Pancreas (tissue), 10 donors: Measurements from ENCODE around the gene HOXA11. TPM values are rescaled to one million over a fixed set of nuclear protein-coding genes. Genes with fewer than 3 reads are reported as not detected.

ENCODE experiments used
- ATAC-seq, 4 donors: fragments of 200-7000 bp; cut with Tn5 transposase; one replicate each; pipeline versions ENCODE4 v1.8.0 to v1.9.1; 2020; ENCODE audit warnings: mild to moderate bottlenecking in 4 of 4, moderate library complexity in 4 of 4
- DNase-seq, 6 donors: peaks; one replicate each; pipeline ENCODE4 v3.0.0-alpha.2; 2020
- FAIRE-seq: peaks from 2 replicates; lab custom pipeline; 2012; peaks lifted over from hg19 to GRCh38; lab: Jason Lieb, UNC
- H3K27ac ChIP-seq, 4 donors: fragments of 200-600 bp; sonication (generic); 1 replicate in 3 of 4; 2 replicates in 1 of 4; pipeline versions ENCODE4 v1.5.0 to v1.8.0; 2020
- H3K27me3 ChIP-seq, 4 donors: fragments of 200-600 bp; one replicate each; pipeline ENCODE4 v1.8.0; 2021
- H3K36me3 ChIP-seq, 3 donors: fragments of 200-600 bp; sonication (generic) in 1 of 3; one replicate each; pipeline versions ENCODE4 v1.5.0 to v1.8.0; 2020 to 2021
- H3K4me1 ChIP-seq, 3 donors: fragments of 200-600 bp; one replicate each; pipeline ENCODE4 v1.8.0; 2021
- H3K4me3 ChIP-seq, 4 donors: fragments of 200-600 bp; sonication (generic) in 2 of 4; one replicate each; pipeline versions ENCODE4 v1.5.0 to v1.8.0; 2020 to 2021
- H3K9me3 ChIP-seq, 4 donors: fragments of 200-600 bp; one replicate each; pipeline ENCODE4 v1.8.0; 2021
- CTCF ChIP-seq, 4 donors: fragments of 200-600 bp; sonication (generic) in 3 of 4; IDR thresholded peaks; one replicate each; pipeline versions ENCODE4 v1.5.0 to v1.8.0; 2021; ENCODE audit warnings: antibody characterized with exemption in 4 of 4
- WGBS, 2 donors: extraction: QIAGEN DNeasy Blood & Tissue Kit; methylation state at CpG; one replicate each; pipeline ENCODE4 v1.1.7; 2013; 5-methylcytosine and 5-hydroxymethylcytosine counted together
- intact Hi-C, 3 donors: fragments of 100-400 bp; cut with DNase I; formaldehyde crosslinking; loops; one replicate each; pipeline versions ENCODE4 v1.11.1 to v1.14.2; 2022
- polyA plus RNA-seq, 2 donors: library from polyadenylated mRNA; stranded (reverse); fragments of 200-250 nt; gene quantifications; one replicate each; pipeline ENCODE4 v1.2.3, GENCODE V29; 2013
- total RNA-seq, 6 donors: library from RNA; stranded (reverse); fragmentation: NEBNext Ultra II Directional in 4 of 6; extraction: Animal tissue kit (Norgen Biotek cat#: 25700) in 4 of 6; gene quantifications; one replicate each; pipeline versions ENCODE4 v1.2.1 to v1.2.4, GENCODE V29; 2021 to 2023
- donor health status: healthy with polysubstance abuse.
- donor health status: DM: no; HTN: no; CAD: no; lungs with moderate emphysema.
- donor health status: DM: no; HTN: no; CAD: no.
- donor health status: control.
- donor health status: control.
- donor health status: Bipolar disorder and iron deficiency.
- donor health status: DM: yes; HTN: yes; CAD: no.
- donor health status: DM: no; HTN: no; CAD: no.
- donor health status: DM: no; HTN: no; CAD: no.
- donor health status: DM: yes; HTN: yes; CAD: no.

The HOXA11 gene
- total and polyA plus RNA-seq, 8 donors, result not detected

DNA sequence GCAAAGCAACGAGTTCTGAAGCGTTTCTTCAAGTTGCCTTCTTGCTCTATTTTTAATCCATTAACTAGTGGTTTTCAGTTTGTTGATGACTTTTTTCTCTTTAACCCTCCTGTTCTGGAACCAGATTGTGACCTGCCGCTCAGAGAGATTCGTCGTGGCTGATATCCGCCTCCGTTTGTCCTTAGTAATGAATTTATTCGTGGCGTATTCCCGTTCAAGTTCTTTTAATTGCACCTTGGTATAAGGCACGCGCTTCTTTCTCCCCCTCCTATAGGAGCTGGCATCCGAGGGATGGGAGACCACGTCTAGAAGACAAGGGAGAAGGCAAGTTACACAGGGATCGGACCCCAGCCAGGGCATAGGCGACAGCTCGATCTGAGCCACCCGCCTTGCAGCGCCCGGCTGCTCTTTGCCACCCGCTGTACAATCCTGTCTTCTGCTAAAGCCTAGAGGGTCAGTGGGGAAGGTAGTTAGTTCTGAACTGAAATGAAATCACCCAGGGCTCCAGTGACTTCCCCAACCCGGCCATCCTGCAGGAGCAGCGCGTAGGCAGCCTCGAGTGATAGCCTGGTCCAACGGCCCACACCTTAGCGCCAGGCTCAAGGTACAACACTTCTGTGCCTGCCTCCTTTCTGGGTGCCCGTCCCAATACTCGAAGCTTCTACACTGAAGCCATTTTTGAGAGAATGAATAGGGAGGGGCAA is 13.3 kb upstream of the HOXA11 start:
- H3K27me3 ChIP-seq, result peaks cover 0 to 83% (median 36%) of the 10 kb centered on the region in 4 donors
- no peak overlapping the region for H3K4me3 ChIP-seq
- no peak for TF ChIP-seq CTCF (IDR thresholded peaks at IDR 0.05)
- peaks cover 0 to 10% (median 6%) of the 10 kb centered on the region in 3 donors for H3K4me1 ChIP-seq
- H3K9me3 ChIP-seq, result no peaks in the 10 kb centered on the region
- DNase-seq, result peak in 1 of 6 donors; percentile 49
- H3K36me3 ChIP-seq, result no peaks in the 10 kb centered on the region
- 15% methylated on average over 29 of the region's 29 CpGs for WGBS, 2 donors
- H3K27ac ChIP-seq, result no peak overlapping the region
- ATAC-seq, result no peak
- intact Hi-C loops, result loop anchor here in 2 of 3 donors (10.0 kb wide), 2 partner anchors 727 to 827 kb away; no protein-coding TSS in a partner anchor
- no peak for FAIRE-seq

DNA sequence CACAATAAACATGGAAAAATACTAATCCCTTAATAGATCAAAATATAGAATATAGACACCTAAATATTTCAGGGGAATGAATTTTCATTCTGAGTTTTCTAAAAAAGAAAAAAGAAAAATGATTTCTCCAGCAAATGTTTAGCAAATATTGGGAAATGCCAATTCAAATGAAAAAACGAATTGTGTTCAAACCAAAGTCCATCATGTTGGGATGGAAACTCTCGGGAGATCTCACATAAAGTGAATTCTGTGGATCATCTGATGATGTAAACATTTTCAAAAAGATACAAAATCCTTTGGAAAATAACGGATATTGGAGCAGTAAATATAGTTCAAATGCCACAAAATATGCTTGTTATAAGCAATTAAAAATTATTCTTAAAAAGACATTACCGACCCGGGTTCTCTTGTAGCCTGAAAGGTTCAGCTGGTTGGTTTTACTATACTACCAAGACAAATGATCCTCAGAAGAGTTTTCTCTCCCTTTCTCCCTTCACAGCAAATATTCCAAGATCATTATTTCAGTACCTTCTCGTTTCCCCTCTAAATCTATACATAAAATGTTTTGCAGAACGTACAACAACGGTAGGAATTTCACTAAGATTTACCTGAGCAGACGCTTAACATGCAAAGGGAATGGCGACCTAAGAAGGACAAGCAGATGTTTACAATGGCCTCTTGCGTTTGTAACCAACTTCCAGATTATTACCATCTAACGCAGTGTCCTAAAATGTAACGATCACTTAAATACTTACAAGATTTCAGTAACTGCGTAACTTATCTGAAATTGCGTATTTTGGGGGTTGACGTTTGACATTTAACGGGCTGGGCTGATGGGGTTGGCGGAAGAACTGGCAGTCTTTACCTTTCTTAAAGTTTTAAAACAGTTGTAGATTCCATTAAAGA is 12.4 kb upstream of the HOXA11 start:
- ATAC-seq (no peak), FAIRE-seq (peak; percentile 65), DNase-seq (no peak)
- no peak overlapping the region for H3K4me3 ChIP-seq
- H3K36me3 ChIP-seq, result no peaks in the 10 kb centered on the region
- peaks cover 0 to 17% (median 6%) of the 10 kb centered on the region in 3 donors for H3K4me1 ChIP-seq
- TF ChIP-seq CTCF (IDR thresholded peaks at IDR 0.05), result no peak
- H3K9me3 ChIP-seq, result no peaks in the 10 kb centered on the region
- H3K27me3 ChIP-seq, result peaks cover 0 to 83% (median 38%) of the 10 kb centered on the region in 4 donors
- H3K27ac ChIP-seq, result no peak overlapping the region
- 20 to 21% methylated on average over 18 of the region's 18 CpGs for WGBS, 2 donors
- intact Hi-C loops, result loop anchor here in 2 of 3 donors (10.0 kb wide), 2 partner anchors 727 to 827 kb away; no protein-coding TSS in a partner anchor

- peak in 3 of 4 donors; percentile 48 to 63 (median 63) for ATAC-seq
- peak; percentile 29 for FAIRE-seq
- Histone ChIP-seq H3K27me3 (peaks cover 0 to 88% (median 41%) of the 10 kb centered on the region in 4 donors), H3K4me3 (no peak overlapping the region), H3K36me3 (no peaks in the 10 kb centered on the region), H3K9me3 (no peaks in the 10 kb centered on the region), H3K4me1 (peaks cover 0 to 17% (median 6%) of the 10 kb centered on the region in 3 donors), H3K27ac (no peak overlapping the region)
- intact Hi-C loops, result loop anchor here in 2 of 3 donors (10.0 kb wide), 2 partner anchors 728 to 828 kb away; no protein-coding TSS in a partner anchor
- 3 to 4% methylated on average over 6 of the region's 6 CpGs for WGBS, 2 donors
- DNase-seq, result peak in 5 of 6 donors; percentile 47 to 90 (median 71)
- TF ChIP-seq CTCF (IDR thresholded peaks at IDR 0.05), result peak; percentile 15 to 69 (median 60)
These were observed 11.3 kb upstream of the HOXA11 start for GRCh38 chr7:27196287-27196767.

DNA sequence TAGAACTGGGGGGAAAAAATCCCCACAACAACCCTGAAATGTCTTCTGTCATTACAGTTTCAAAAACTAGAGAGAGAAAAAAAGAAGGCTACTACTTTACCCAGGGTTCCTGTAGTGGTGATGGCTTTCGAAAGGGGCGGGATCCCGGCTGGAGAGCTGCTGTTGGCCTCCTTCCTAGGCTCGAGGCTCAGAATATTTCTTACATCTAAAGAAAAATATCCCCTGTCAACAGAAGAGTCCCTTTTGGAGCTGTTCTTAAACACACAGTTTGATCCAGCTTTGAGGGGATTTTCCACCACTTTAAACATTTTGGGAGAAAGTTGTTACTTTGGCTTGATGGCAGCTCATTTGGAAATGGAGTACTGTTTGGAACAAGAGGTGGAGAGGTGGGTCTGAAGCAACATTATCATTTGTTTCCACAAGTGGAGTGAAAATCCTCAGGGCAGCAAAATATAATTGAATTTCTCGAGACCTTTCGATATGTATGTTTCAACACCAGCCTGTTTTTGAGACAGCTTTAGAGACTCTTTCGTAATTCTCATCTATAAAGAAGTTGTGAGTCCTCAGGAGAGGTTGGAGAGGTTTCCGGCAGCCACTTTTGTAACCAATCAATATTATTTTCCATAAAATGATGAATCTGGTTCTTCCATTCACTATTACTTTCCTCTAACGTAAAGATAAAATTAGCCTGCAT is 9.8 kb upstream of the HOXA11 start:
- no peak for TF ChIP-seq CTCF (IDR thresholded peaks at IDR 0.05)
- FAIRE-seq (no peak), DNase-seq (peak in 1 of 6 donors; percentile 30), ATAC-seq (no peak)
- no peaks in the 10 kb centered on the region for H3K9me3 ChIP-seq
- H3K27ac ChIP-seq, result no peak overlapping the region
- peaks cover 4 to 91% (median 44%) of the 10 kb centered on the region in 4 donors for H3K27me3 ChIP-seq
- H3K4me1 ChIP-seq, result peaks cover 0 to 12% (median 0%) of the 10 kb centered on the region in 3 donors
- intact Hi-C loops, result loop anchor here in 2 of 3 donors (10.0 kb wide), 2 partner anchors 730 to 830 kb away; no protein-coding TSS in a partner anchor
- H3K4me3 ChIP-seq, result no peak overlapping the region
- no peaks in the 10 kb centered on the region for H3K36me3 ChIP-seq
- WGBS, 2 donors, result 23 to 34% methylated on average over 9 of the region's 9 CpGs
